H1 (cell line): ENCODE measurements around the gene SHH. TPM values are rescaled to one million over a fixed set of nuclear protein-coding genes. Genes with fewer than 3 reads are reported as not detected.

ENCODE experiments used
- CTCF ChIA-PET: fragments of 300-600 bp; sonication (Branson Sonifier 250); formaldehyde crosslinking; loops from one replicate; lab custom pipeline; 2021; ENCODE audit not compliant: partially characterized antibody; lab: Charles Lee
- POLR2A ChIA-PET: fragments of 300-600 bp; sonication (Branson Sonifier 250); formaldehyde crosslinking; loops from one replicate; lab custom pipeline; 2021; ENCODE audit warnings: inconsistent platforms; ENCODE audit not compliant: partially characterized antibody; lab: Charles Lee
- DNase-seq, 2 experiments: peaks; one replicate each; pipeline versions ENCODE4 v3.0.0 to v3.0.0-alpha.2; 2010 to 2022; ENCODE audit warnings: low spot score in 2 of 2, low read depth in 1 of 2, mixed read lengths in 1 of 2
- FAIRE-seq: peaks from 2 replicates; lab custom pipeline; 2011; peaks lifted over from hg19 to GRCh38; lab: Jason Lieb, UNC
- H2AFZ ChIP-seq: 2 replicates; pipeline ENCODE4 v1.8.1; 2012; ENCODE audit warnings: low read length, inconsistent platforms
- H2AK5ac ChIP-seq: 2 replicates; pipeline ENCODE4 v1.6.1; 2013; ENCODE audit warnings: low read depth, low read length
- H2BK120ac ChIP-seq: replicated peaks from 2 replicates; pipeline ENCODE3; 2013; ENCODE audit warnings: low read depth, low read length, inconsistent platforms
- H2BK12ac ChIP-seq: 2 replicates; pipeline ENCODE4 v1.6.1; 2013; ENCODE audit warnings: low read depth, low read length
- H2BK15ac ChIP-seq: 2 replicates; pipeline ENCODE4 v1.6.1; 2013; ENCODE audit warnings: low read length
- H2BK20ac ChIP-seq: 2 replicates; pipeline ENCODE4 v1.6.1; 2013; ENCODE audit warnings: low read length
- H2BK5ac ChIP-seq: 2 replicates; pipeline ENCODE4 v1.6.1; 2013; ENCODE audit warnings: low read depth, low read length
- H3K14ac ChIP-seq: 2 replicates; pipeline ENCODE4 v1.6.1; 2013; ENCODE audit warnings: inconsistent platforms; ENCODE audit not compliant: insufficient read length
- H3K18ac ChIP-seq: 2 replicates; pipeline ENCODE4 v1.6.1; 2013; ENCODE audit warnings: low read length; ENCODE audit errors: extremely low read depth
- H3K23ac ChIP-seq: 2 replicates; pipeline ENCODE4 v1.6.1; 2013; ENCODE audit warnings: inconsistent platforms; ENCODE audit not compliant: insufficient read length
- H3K23me2 ChIP-seq: 2 replicates; pipeline ENCODE4 v1.6.1; 2013; ENCODE audit warnings: low read depth, low read length
- H3K27ac ChIP-seq: 2 replicates; pipeline ENCODE4 v1.6.1; 2011; ENCODE audit warnings: low read depth, low read length, inconsistent platforms
- H3K27me3 ChIP-seq, 4 experiments: replicated peaks in 1 of 4; 1 replicate in 1 of 4; 2 replicates in 3 of 4; pipeline versions ENCODE4 v1.6.1 to v1.8.1; 2011 to 2013; ENCODE audit warnings: low read length in 3 of 4, mild to moderate bottlenecking in 3 of 4, inconsistent platforms in 2 of 4, mixed read lengths in 2 of 4, moderate library complexity in 1 of 4; ENCODE audit not compliant: control insufficient read depth in 3 of 4, insufficient read depth in 3 of 4; ENCODE audit errors: extremely low read depth in 1 of 4
- H3K36me3 ChIP-seq, 4 experiments: 2 replicates each; pipeline versions ENCODE4 v1.6.1 to v1.8.1; 2011 to 2013; ENCODE audit warnings: mild to moderate bottlenecking in 4 of 4, low read length in 3 of 4, moderate library complexity in 2 of 4, control low read depth in 1 of 4, inconsistent platforms in 1 of 4; ENCODE audit not compliant: insufficient read depth in 4 of 4, control insufficient read depth in 2 of 4
- H3K4ac ChIP-seq: replicated peaks from 2 replicates; pipeline ENCODE3; 2013; ENCODE audit warnings: low read length, low read depth, mixed read lengths, inconsistent platforms; ENCODE audit not compliant: insufficient read length
- H3K4me1 ChIP-seq, 4 experiments: replicated peaks in 1 of 4; 1 replicate in 1 of 4; 2 replicates in 3 of 4; pipeline versions ENCODE4 v1.6.1 to v1.8.1; 2011 to 2013; ENCODE audit warnings: low read length in 3 of 4, inconsistent platforms in 2 of 4, mixed read lengths in 1 of 4; ENCODE audit not compliant: insufficient read depth in 4 of 4, control insufficient read depth in 3 of 4
- H3K4me2 ChIP-seq, 2 experiments: 2 replicates each; pipeline versions ENCODE4 v1.6.1 to v1.8.1; 2011 to 2013; ENCODE audit warnings: low read depth in 2 of 2, low read length in 2 of 2, control low read depth in 1 of 2, inconsistent platforms in 1 of 2, mild to moderate bottlenecking in 1 of 2; ENCODE audit not compliant: insufficient read depth in 1 of 2
- H3K4me3 ChIP-seq, 4 experiments: fragments of 200-600, 300-600 bp in 1 of 4; sonication (generic), shearing (Covaris generic), sonication (Bioruptor Twin) in 1 of 4; 2 replicates each; pipeline versions ENCODE4 v1.5.1 to v1.8.1; 2011 to 2016; ENCODE audit warnings: low read length in 4 of 4, low read depth in 3 of 4, control low read depth in 2 of 4, inconsistent platforms in 2 of 4, mild to moderate bottlenecking in 2 of 4, mixed read lengths in 1 of 4, moderate library complexity in 1 of 4; ENCODE audit not compliant: insufficient read depth in 2 of 4; ENCODE audit errors: extremely low read depth in 1 of 4
- H3K56ac ChIP-seq: replicated peaks from 2 replicates; pipeline ENCODE3; 2013; ENCODE audit warnings: low read depth, mild to moderate bottlenecking, mixed read lengths, low read length, inconsistent platforms; ENCODE audit not compliant: insufficient read length
- H3K79me1 ChIP-seq: 2 replicates; pipeline ENCODE4 v1.6.1; 2013; ENCODE audit warnings: low read depth, low read length, control low read depth
- H3K79me2 ChIP-seq, 2 experiments: 2 replicates each; pipeline versions ENCODE4 v1.6.1 to v1.8.1; 2012 to 2013; ENCODE audit warnings: low read length in 2 of 2, mild to moderate bottlenecking in 2 of 2, inconsistent platforms in 1 of 2; ENCODE audit not compliant: insufficient read depth in 2 of 2, control insufficient read depth in 1 of 2
- H3K9ac ChIP-seq, 4 experiments: replicated peaks in 1 of 4; 1 replicate in 1 of 4; 2 replicates in 3 of 4; pipeline versions ENCODE4 v1.6.1 to v1.8.1; 2011 to 2013; ENCODE audit warnings: low read depth in 3 of 4, low read length in 3 of 4, control low read depth in 2 of 4, mild to moderate bottlenecking in 2 of 4, moderate library complexity in 2 of 4, inconsistent platforms in 1 of 4; ENCODE audit errors: extremely low read depth in 1 of 4
- H3K9me3 ChIP-seq, 2 experiments: 2 replicates each; pipeline versions ENCODE4 v1.6.1 to v1.8.1; 2012 to 2013; ENCODE audit warnings: mild to moderate bottlenecking in 2 of 2, moderate library complexity in 2 of 2, control low read depth in 1 of 2, inconsistent platforms in 1 of 2, low read depth in 1 of 2, low read length in 1 of 2, mixed read lengths in 1 of 2; ENCODE audit not compliant: insufficient read depth in 2 of 2
- H4K20me1 ChIP-seq, 2 experiments: replicated peaks in 1 of 2; 2 replicates each; pipeline versions ENCODE3 to v1.8.1; 2011 to 2013; ENCODE audit warnings: inconsistent platforms in 2 of 2, low read length in 2 of 2, mild to moderate bottlenecking in 1 of 2; ENCODE audit not compliant: insufficient read depth in 2 of 2, control insufficient read depth in 1 of 2
- H4K5ac ChIP-seq: 2 replicates; pipeline ENCODE4 v1.6.1; 2013; ENCODE audit warnings: low read length, low read depth, mixed read lengths, inconsistent platforms; ENCODE audit not compliant: insufficient read length
- H4K8ac ChIP-seq: 2 replicates; pipeline ENCODE4 v1.8.0; 2013; ENCODE audit warnings: mild to moderate bottlenecking, moderate library complexity, low read length, inconsistent platforms; ENCODE audit not compliant: insufficient read depth; ENCODE audit errors: extremely low read depth
- H4K91ac ChIP-seq: replicated peaks from 2 replicates; pipeline ENCODE3; 2013; ENCODE audit warnings: low read length, mixed read lengths, inconsistent platforms; ENCODE audit not compliant: insufficient read length
- BACH1 ChIP-seq: IDR thresholded peaks from 2 replicates; pipeline ENCODE4 v1.6.1; 2012; ENCODE audit warnings: low read length, improper control_type of control experiment
- CBX5 ChIP-seq: fragments of 300-800, 300-1000 bp; sonication (generic); IDR thresholded peaks from 2 replicates; pipeline ENCODE4 v1.7.1; 2016; ENCODE audit warnings: antibody characterized with exemption, low read length, low read depth
- CHD1 ChIP-seq: IDR thresholded peaks from 2 replicates; pipeline ENCODE4 v1.6.1; 2012; ENCODE audit warnings: low read depth, low read length, improper control_type of control experiment
- CHD2 ChIP-seq: IDR thresholded peaks from 2 replicates; pipeline ENCODE4 v1.6.1; 2012; ENCODE audit warnings: low read length, improper control_type of control experiment
- CREB1 ChIP-seq: IDR thresholded peaks from 2 replicates; pipeline ENCODE4 v1.6.1; 2012; ENCODE audit warnings: inconsistent platforms
- EGR1 ChIP-seq: IDR thresholded peaks from 2 replicates; pipeline ENCODE4 v1.6.1; 2011; ENCODE audit warnings: low read depth, low read length, borderline replicate concordance
- JUN ChIP-seq: IDR thresholded peaks from 2 replicates; pipeline ENCODE4 v1.6.1; 2011; ENCODE audit warnings: low read depth, mild to moderate bottlenecking, improper control_type of control experiment, low read length
- RFX5 ChIP-seq: IDR thresholded peaks from 2 replicates; pipeline ENCODE4 v1.6.1; 2011; ENCODE audit warnings: low read depth, low read length, improper control_type of control experiment, borderline replicate concordance
- RNF2 ChIP-seq: fragments of 200-900, 300-1000 bp; sonication (generic); IDR thresholded peaks from 2 replicates; pipeline ENCODE4 v1.7.1; 2016; ENCODE audit warnings: borderline replicate concordance, low read depth, mild to moderate bottlenecking, antibody characterized with exemption, low read length; ENCODE audit not compliant: poor library complexity, severe bottlenecking; ENCODE audit errors: missing control alignments
- SAP30 ChIP-seq: fragments of 300-600 bp; sonication (generic); IDR thresholded peaks from 2 replicates; pipeline ENCODE4 v1.7.1; 2012; ENCODE audit warnings: low read length, moderate library complexity, mild to moderate bottlenecking, inconsistent platforms; ENCODE audit not compliant: insufficient read depth, insufficient replicate concordance
- SP2 ChIP-seq: IDR thresholded peaks from 2 replicates; pipeline ENCODE4 v1.6.1; 2012; ENCODE audit warnings: mild to moderate bottlenecking, low read length, inconsistent platforms
- SRF ChIP-seq: IDR thresholded peaks from 2 replicates; pipeline ENCODE4 v1.6.1; 2011; ENCODE audit warnings: mild to moderate bottlenecking, low read depth, low read length, moderate library complexity
- SUZ12 ChIP-seq: fragments of 200-600 bp; sonication (generic); IDR thresholded peaks from 2 replicates; pipeline ENCODE4 v1.6.1; 2012; ENCODE audit warnings: mild to moderate bottlenecking, inconsistent platforms, low read length, moderate library complexity, mixed read lengths
- TAF1 ChIP-seq: IDR thresholded peaks from 2 replicates; pipeline ENCODE4 v1.6.1; 2011; ENCODE audit warnings: mild to moderate bottlenecking, low read depth, low read length
- TCF12 ChIP-seq: IDR thresholded peaks from 2 replicates; pipeline ENCODE4 v1.6.1; 2011; ENCODE audit warnings: low read depth, mild to moderate bottlenecking, low read length
- TEAD4 ChIP-seq: IDR thresholded peaks from 2 replicates; pipeline ENCODE4 v1.6.1; 2012; ENCODE audit warnings: low read depth, low read length, inconsistent platforms, mixed read lengths
- WGBS, 2 experiments: shearing (Covaris generic) in 1 of 2; methylation state at CpG; one replicate each; pipeline versions ENCODE4 v1.1.6 to v1.1.7; 2013 to 2015; ENCODE audit warnings: low lambda C conversion rate in 2 of 2, mixed read lengths in 2 of 2, inconsistent platforms in 1 of 2, low coverage in 1 of 2, missing lambda C conversion rate in 1 of 2; ENCODE audit not compliant: insufficient replicate concordance in 2 of 2, insufficient coverage in 1 of 2, insufficient read length in 1 of 2; ENCODE audit errors: extremely low coverage in 1 of 2, missing lambda C conversion rate in 1 of 2; 5-methylcytosine and 5-hydroxymethylcytosine counted together
- polyA plus RNA-seq, 7 experiments: library from polyadenylated mRNA; depleted of rRNA in 3 of 7; stranded (reverse) in 5 of 7; unstranded in 2 of 7; fragments of >200 nt in 5 of 7; fragments of 200-250 nt in 2 of 7; gene quantifications; 1 replicate in 5 of 7; 2 replicates in 1 of 7; 4 replicates in 1 of 7; pipeline versions ENCODE4 v1.2.1 to v1.2.3, GENCODE V29; 2011 to 2013; ENCODE audit warnings: missing spikeins in 2 of 7, mixed read lengths in 2 of 7
- total RNA-seq: library from RNA; stranded (reverse); fragmentation: NEBNext Ultra II Directional; extraction: Animal tissue kit (Norgen Biotek cat#: 25700); gene quantifications from 2 replicates; pipeline ENCODE4 v1.2.1, GENCODE V29; 2021

SHH gene
- total and polyA plus RNA-seq, 2 of the 8 experiments (the other 6 are each of a cell fraction or from before 2014, with no cell fraction given): not detected

- Histone ChIP-seq H4K91ac (no peak overlapping the region), H3K4me1 (no peaks in the 10 kb centered on the region; a peak in 1 of 7 replicates), H2AK5ac (no peak overlapping the region), H3K56ac (no peak overlapping the region), H4K20me1 (no peaks in the 10 kb centered on the region), H2AFZ (no peak overlapping the region), H2BK12ac (no peak overlapping the region), H3K4ac (no peak overlapping the region), H2BK15ac (no peak overlapping the region), H3K36me3 (no peaks in the 10 kb centered on the region; a peak in 1 of 8 replicates), H3K23me2 (peaks cover 7% of the 10 kb centered on the region), H2BK120ac (no peak overlapping the region), H4K8ac (no peak overlapping the region; the same call in 1 of the 2 replicates), H3K27me3 (no peaks in the 10 kb centered on the region; a peak in 1 of 7 replicates), H3K79me1 (no peaks in the 10 kb centered on the region), H3K4me2 (no peak overlapping the region), H3K9me3 (no peaks in the 10 kb centered on the region), H4K5ac (no peak overlapping the region), H2BK20ac (no peak overlapping the region), H3K23ac (no peak overlapping the region), H3K18ac (no peak overlapping the region), H3K27ac (no peak overlapping the region), H2BK5ac (no peak overlapping the region), H3K9ac (no peak overlapping the region), H3K14ac (no peak overlapping the region), H3K4me3 (no peak overlapping the region), H3K79me2 (no peaks in the 10 kb centered on the region)
- POLR2A ChIA-PET: no interaction called here
- FAIRE-seq: no peak
- CTCF ChIA-PET: interaction anchor here (1.2 kb wide), 1 partner anchor 14 kb away, joined by 3 read pairs; no protein-coding TSS in a partner anchor
- 89% methylated on average over 5 of the region's 5 CpGs; no CpG with 5 or more reads in 1 of the 2 experiments for WGBS, 2 experiments
- DNase-seq: no peak
- no peak for TF ChIP-seq SRF
- no peak for TF ChIP-seq EGR1
- no peak for TF ChIP-seq CHD2
- no peak for TF ChIP-seq CHD1
- TF ChIP-seq SUZ12: no peak
- no peak for TF ChIP-seq TEAD4
- TF ChIP-seq CBX5: no peak
- no peak for TF ChIP-seq RFX5
- TF ChIP-seq RNF2: no peak
- TF ChIP-seq JUN: no peak
- TF ChIP-seq BACH1: no peak
- TF ChIP-seq CREB1: no peak
- TF ChIP-seq TCF12: no peak
- no peak for TF ChIP-seq SP2
- no peak for TF ChIP-seq SAP30
- TF ChIP-seq TAF1: no peak
Measured at GRCh38 chr7:155850001-155850436, 37.8 kb upstream of the SHH start.
